ENCODE measurements around the gene GRIP1. TPM values are rescaled to one million over a fixed set of nuclear protein-coding genes. Genes with fewer than 3 reads are reported as not detected.

The GRIP1 gene
- polyA plus RNA-seq, 4 donors: 20.0 to 31.7 (median 21.5) TPM

DNA sequence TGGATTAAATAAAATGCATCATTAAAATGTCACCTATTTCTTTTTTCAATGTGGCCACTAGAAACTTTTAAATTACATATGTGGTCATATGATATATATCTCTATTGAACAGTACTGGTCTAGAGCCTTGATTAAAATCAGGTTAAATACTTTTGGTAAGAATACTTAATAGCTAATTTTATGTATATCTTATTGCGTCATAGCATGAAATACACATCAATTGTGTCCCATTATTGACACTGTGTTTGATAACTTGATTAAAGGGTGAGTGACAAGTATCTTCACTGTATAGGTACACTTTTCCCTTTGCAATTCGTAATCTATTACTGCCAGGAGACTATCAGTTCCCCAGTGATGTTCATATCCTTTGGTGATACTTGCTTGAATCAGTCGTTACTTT is 381.0 kb downstream of the GRIP1 start:
- DNase-seq (ENCODE audit: low read depth in 4 of 4, low spot score in 3 of 4): no peak
